GM19397 (cell line): ENCODE results near the gene SULT1C4.
A peak's percentile ranks its signal among the peaks of the same experiment; 100 is the strongest.

Source experiments
- ATAC-seq: cut with Tn5 transposase; IDR thresholded peaks from one replicate; pipeline ENCODE4 v1.9.1; 2021; ENCODE audit warnings: mild to moderate bottlenecking, moderate library complexity; ENCODE audit not compliant: unreplicated experiment

Gene SULT1C4

GRCh38 chr2:108369153-108369552 lies 8.6 kb upstream of the SULT1C4 start:
- no peak for ATAC-seq

GRCh38 chr2:108370080-108370479 lies 7.7 kb upstream of the SULT1C4 start:
- no peak for ATAC-seq

GRCh38 chr2:108376774-108377173 lies 980 bp upstream of the SULT1C4 start:
- no peak for ATAC-seq

GRCh38 chr2:108377401-108377800 lies 353 bp upstream of the SULT1C4 start:
- no peak for ATAC-seq

- no peak for ATAC-seq
Observed at GRCh38 chr2:108378851-108379250, 1.1 kb downstream of the SULT1C4 start.

GRCh38 chr2:108382196-108382595 lies 4.4 kb downstream of the SULT1C4 start:
- no peak for ATAC-seq

GRCh38 chr2:108383146-108383830 lies 5.5 kb downstream of the SULT1C4 start:
- ATAC-seq, result peak; percentile 40

- ATAC-seq, result no peak
Observed at GRCh38 chr2:108384662-108385393, 7.1 kb downstream of the SULT1C4 start.

GRCh38 chr2:108385411-108386071 lies 7.8 kb downstream of the SULT1C4 start:
- peak; percentile 77 for ATAC-seq

GRCh38 chr2:108388045-108388444 lies 10.3 kb downstream of the SULT1C4 start:
- ATAC-seq, result no peak

GRCh38 chr2:108390340-108390739 lies 12.6 kb downstream of the SULT1C4 start:
- no peak for ATAC-seq

- no peak for ATAC-seq
Observed at GRCh38 chr2:108392029-108392428, 14.3 kb downstream of the SULT1C4 start.

- ATAC-seq, result no peak
Observed at GRCh38 chr2:108393197-108393596, 15.4 kb downstream of the SULT1C4 start.

- no peak for ATAC-seq
Observed at GRCh38 chr2:108395155-108395554, 17.4 kb downstream of the SULT1C4 start.

- ATAC-seq, result no peak
Observed at GRCh38 chr2:108396845-108397244, 19.1 kb downstream of the SULT1C4 start.

GRCh38 chr2:108399479-108399878 lies 21.7 kb downstream of the SULT1C4 start:
- no peak for ATAC-seq

- no peak for ATAC-seq
Observed at GRCh38 chr2:108401800-108402199, 24.0 kb downstream of the SULT1C4 start.

- ATAC-seq, result no peak
Observed at GRCh38 chr2:108403494-108403893, 25.7 kb downstream of the SULT1C4 start.

GRCh38 chr2:108404784-108405397 lies 27.1 kb downstream of the SULT1C4 start:
- no peak for ATAC-seq

- ATAC-seq, result no peak
Observed at GRCh38 chr2:108407864-108408729, 30.3 kb downstream of the SULT1C4 start.

- no peak for ATAC-seq
Observed at GRCh38 chr2:108409768-108410167, 32.0 kb downstream of the SULT1C4 start.
